HepG2 (cell line): ENCODE data around the gene ATG13. TPM values are rescaled to one million over a fixed set of nuclear protein-coding genes. Genes with fewer than 3 reads are reported as not detected.

Source experiments
- E2F1 ChIP-seq: sonication (generic); formaldehyde crosslinking; IDR thresholded peaks from 2 replicates; pipeline ENCODE4 v1.5.0; 2020; ENCODE audit warnings: missing genetic modification reagents
- MTF2 ChIP-seq: sonication (generic); formaldehyde crosslinking; IDR thresholded peaks from 2 replicates; pipeline ENCODE4 v1.5.0; 2020; ENCODE audit warnings: missing genetic modification reagents, borderline replicate concordance
- NFE2L2 ChIP-seq: fragments of 150-350 bp; IDR thresholded peaks from 2 replicates; pipeline ENCODE4 v1.6.1; 2014; ENCODE audit warnings: low read length
- NFIC ChIP-seq: IDR thresholded peaks from 2 replicates; pipeline ENCODE4 v1.6.1; 2012; ENCODE audit warnings: mild to moderate bottlenecking, low read length, inconsistent platforms
- NPAS2 ChIP-seq: sonication (generic); formaldehyde crosslinking; IDR thresholded peaks from 2 replicates; pipeline ENCODE4 v1.8.0; 2022; ENCODE audit warnings: mild to moderate bottlenecking, missing genetic modification reagents, borderline replicate concordance
- PHB2 ChIP-seq: fragments of 450-650 bp; IDR thresholded peaks from 2 replicates; pipeline ENCODE4 v1.6.1; 2018; ENCODE audit not compliant: partially characterized antibody
- SMC3 ChIP-seq: IDR thresholded peaks from 2 replicates; pipeline ENCODE4 v1.6.1; 2011; ENCODE audit warnings: low read length, improper control_type of control experiment
- TOE1 ChIP-seq: sonication (generic); formaldehyde crosslinking; IDR thresholded peaks from 2 replicates; pipeline ENCODE4 v1.4.0; 2020; ENCODE audit warnings: mild to moderate bottlenecking, missing genetic modification reagents
- ZGPAT ChIP-seq: IDR thresholded peaks from 2 replicates; pipeline ENCODE4 v1.6.1; 2016; ENCODE audit warnings: mild to moderate bottlenecking
- ZNF224 ChIP-seq: sonication (generic); formaldehyde crosslinking; IDR thresholded peaks from 2 replicates; pipeline ENCODE4 v1.5.0; 2020; ENCODE audit warnings: mild to moderate bottlenecking, missing genetic modification reagents
- ZNF234 ChIP-seq: sonication (generic); formaldehyde crosslinking; conservative IDR thresholded peaks from 2 replicates; pipeline ENCODE4 v1.5.1; 2020; ENCODE audit warnings: mild to moderate bottlenecking, missing genetic modification reagents
- ZNF296 ChIP-seq: sonication (generic); formaldehyde crosslinking; conservative IDR thresholded peaks from 2 replicates; pipeline ENCODE4 v1.5.0; 2020; ENCODE audit warnings: mild to moderate bottlenecking, missing genetic modification reagents
- ZNF318 ChIP-seq: sonication (generic); formaldehyde crosslinking; IDR thresholded peaks from 2 replicates; pipeline ENCODE4 v1.4.0; 2020; ENCODE audit warnings: mild to moderate bottlenecking, missing genetic modification reagents
- ZNF567 ChIP-seq: sonication (generic); formaldehyde crosslinking; IDR thresholded peaks from 2 replicates; pipeline ENCODE4 v1.8.1; 2023; ENCODE audit warnings: mild to moderate bottlenecking, missing genetic modification reagents, borderline replicate concordance
- ZNF577 ChIP-seq: sonication (generic); formaldehyde crosslinking; IDR thresholded peaks from 2 replicates; pipeline ENCODE4 v1.4.0; 2020; ENCODE audit warnings: mild to moderate bottlenecking, low read depth, missing genetic modification reagents, borderline replicate concordance
- ZNF891 ChIP-seq: sonication (generic); formaldehyde crosslinking; IDR thresholded peaks from 2 replicates; pipeline ENCODE4 v1.5.0; 2020; ENCODE audit warnings: mild to moderate bottlenecking, missing genetic modification reagents
- ZZZ3 ChIP-seq: sonication (generic); formaldehyde crosslinking; IDR thresholded peaks from 2 replicates; pipeline ENCODE4 v1.4.0; 2020; ENCODE audit warnings: missing genetic modification reagents, mild to moderate bottlenecking, borderline replicate concordance
- polyA plus RNA-seq, 8 experiments: library from polyadenylated mRNA; depleted of rRNA in 3 of 8; stranded (reverse) in 7 of 8; unstranded in 1 of 8; fragments of >200 nt; fragmentation: Illumina TruSeq in 4 of 8; extraction: Trizol in 4 of 8; gene quantifications; 2 replicates each; pipeline versions ENCODE4 v1.2.1 to v1.2.3, GENCODE V29; 2011 to 2016; ENCODE audit warnings: low read depth in 4 of 8, missing spikeins in 1 of 8, mixed read lengths in 1 of 8; ENCODE audit not compliant: insufficient read depth in 1 of 8
- total RNA-seq, 5 experiments: library from RNA; depleted of rRNA; stranded (reverse); fragments of >200 nt; fragmentation: Illumina TruSeq; extraction: Trizol; gene quantifications; 2 replicates each; pipeline ENCODE4 v1.2.3, GENCODE V29; 2016; ENCODE audit warnings: low read depth in 1 of 5

The ATG13 gene
- total and polyA plus RNA-seq, 2 of the 13 experiments (the other 11 are each of a cell fraction or from before 2014, with no cell fraction given): 55.0 to 77.3 TPM

GRCh38 chr11:46695345-46696211 is 78.2 kb downstream of the ATG13 start (continued):
- TF ChIP-seq ZNF318 (CRISPR knock-in tag) (no peak), SMC3 (no peak), PHB2 (no peak), ZZZ3 (CRISPR knock-in tag) (no peak), MTF2 (no peak), ZNF577 (CRISPR knock-in tag) (no peak), ZGPAT (CRISPR knock-in tag) (peak; percentile 67; the same call in 1 of the 2 replicates), ZNF224 (no peak), E2F1 (no peak), NPAS2 (CRISPR knock-in tag) (peak; percentile 88; the same call in 1 of the 2 replicates), NFIC (no peak), ZNF296 (CRISPR knock-in tag) (no peak), ZNF567 (CRISPR knock-in tag) (0 out of 2 replicates have a peak, but pooled peaks have one; percentile 40), ZNF891 (CRISPR knock-in tag) (no peak; the same call in 1 of the 2 replicates), NFE2L2 (no peak), ZNF234 (CRISPR knock-in tag) (no peak), TOE1 (no peak; the same call in 1 of the 2 replicates)
